ES-I3 (cell line): ENCODE measurements around the gene AUTS2.

Source experiments
- H3K36me3 ChIP-seq: 2 replicates; pipeline ENCODE4 v1.6.1; 2013; ENCODE audit warnings: mild to moderate bottlenecking, low read length, control low read depth, moderate library complexity; ENCODE audit not compliant: insufficient read depth
- H3K4me1 ChIP-seq: 2 replicates; pipeline ENCODE4 v1.6.1; 2013; ENCODE audit warnings: mild to moderate bottlenecking, control low read depth, low read length; ENCODE audit not compliant: insufficient read depth
- H3K9ac ChIP-seq: 2 replicates; pipeline ENCODE4 v1.6.1; 2013; ENCODE audit warnings: low read depth, mild to moderate bottlenecking, low read length, moderate library complexity
- H3K9me3 ChIP-seq: 2 replicates; pipeline ENCODE4 v1.6.1; 2013; ENCODE audit warnings: mild to moderate bottlenecking, low read length, moderate library complexity; ENCODE audit not compliant: control insufficient read depth, insufficient read depth

Gene AUTS2

GRCh38 chr7:69896121-69896520 is 297.8 kb downstream of the AUTS2 start:
- Histone ChIP-seq H3K36me3 (no peaks in the 10 kb centered on the region), H3K9me3 (no peaks in the 10 kb centered on the region), H3K4me1 (peaks cover 7% of the 10 kb centered on the region), H3K9ac (no peak overlapping the region)

GRCh38 chr7:69898189-69898588 is 299.9 kb downstream of the AUTS2 start:
- Histone ChIP-seq H3K4me1 (peaks cover 7% of the 10 kb centered on the region), H3K36me3 (no peaks in the 10 kb centered on the region), H3K9ac (no peak overlapping the region), H3K9me3 (no peaks in the 10 kb centered on the region)

GRCh38 chr7:69903410-69903809 is 305.1 kb downstream of the AUTS2 start:
- H3K9ac ChIP-seq: no peak overlapping the region
- H3K4me1 ChIP-seq: no peaks in the 10 kb centered on the region
- H3K36me3 ChIP-seq: no peaks in the 10 kb centered on the region
- no peaks in the 10 kb centered on the region for H3K9me3 ChIP-seq

GRCh38 chr7:69906283-69906995 is 308.2 kb downstream of the AUTS2 start:
- Histone ChIP-seq H3K36me3 (no peaks in the 10 kb centered on the region), H3K4me1 (no peaks in the 10 kb centered on the region), H3K9me3 (peaks cover 5% of the 10 kb centered on the region), H3K9ac (no peak overlapping the region)

GRCh38 chr7:69907720-69908119 is 309.4 kb downstream of the AUTS2 start:
- H3K9me3 ChIP-seq: peaks cover 10% of the 10 kb centered on the region
- H3K36me3 ChIP-seq: no peaks in the 10 kb centered on the region
- no peaks in the 10 kb centered on the region for H3K4me1 ChIP-seq
- H3K9ac ChIP-seq: no peak overlapping the region

- Histone ChIP-seq H3K36me3 (no peaks in the 10 kb centered on the region), H3K4me1 (no peaks in the 10 kb centered on the region), H3K9me3 (peaks cover 10% of the 10 kb centered on the region), H3K9ac (no peak overlapping the region)
These were observed 310.2 kb downstream of the AUTS2 start for GRCh38 chr7:69908454-69908853.

GRCh38 chr7:69910150-69910549 is 311.9 kb downstream of the AUTS2 start:
- Histone ChIP-seq H3K36me3 (no peaks in the 10 kb centered on the region), H3K4me1 (no peaks in the 10 kb centered on the region), H3K9me3 (peaks cover 10% of the 10 kb centered on the region), H3K9ac (no peak overlapping the region)

GRCh38 chr7:69911337-69911736 is 313.1 kb downstream of the AUTS2 start:
- no peak overlapping the region for H3K9ac ChIP-seq
- H3K36me3 ChIP-seq: no peaks in the 10 kb centered on the region
- H3K4me1 ChIP-seq: no peaks in the 10 kb centered on the region
- H3K9me3 ChIP-seq: peaks cover 10% of the 10 kb centered on the region

- Histone ChIP-seq H3K9me3 (peaks cover 10% of the 10 kb centered on the region), H3K9ac (no peak overlapping the region), H3K4me1 (no peaks in the 10 kb centered on the region)
These were observed 313.9 kb downstream of the AUTS2 start for GRCh38 chr7:69912141-69912540.

GRCh38 chr7:69912846-69913245 is 314.6 kb downstream of the AUTS2 start:
- H3K9me3 ChIP-seq: peaks cover 10% of the 10 kb centered on the region
- no peak overlapping the region for H3K9ac ChIP-seq
- no peaks in the 10 kb centered on the region for H3K36me3 ChIP-seq
- H3K4me1 ChIP-seq: no peaks in the 10 kb centered on the region

More at GRCh38 chr7:69912141-69912540, 313.9 kb downstream of the AUTS2 start:
- no peaks in the 10 kb centered on the region for H3K36me3 ChIP-seq

- H3K9me3 ChIP-seq: no peaks in the 10 kb centered on the region
These were observed 321.3 kb downstream of the AUTS2 start for GRCh38 chr7:69919426-69920111.

GRCh38 chr7:69920797-69921196 is 322.5 kb downstream of the AUTS2 start:
- H3K9me3 ChIP-seq: no peaks in the 10 kb centered on the region
- no peak overlapping the region for H3K9ac ChIP-seq
- no peaks in the 10 kb centered on the region for H3K4me1 ChIP-seq
- no peaks in the 10 kb centered on the region for H3K36me3 ChIP-seq

More at GRCh38 chr7:69919426-69920111, 321.3 kb downstream of the AUTS2 start:
- Histone ChIP-seq H3K4me1 (no peaks in the 10 kb centered on the region), H3K9ac (no peak overlapping the region), H3K36me3 (no peaks in the 10 kb centered on the region)

- no peaks in the 10 kb centered on the region for H3K36me3 ChIP-seq
- no peaks in the 10 kb centered on the region for H3K4me1 ChIP-seq
- no peak overlapping the region for H3K9ac ChIP-seq
- H3K9me3 ChIP-seq: no peaks in the 10 kb centered on the region
These were observed 323.9 kb downstream of the AUTS2 start for GRCh38 chr7:69922026-69922803.

- Histone ChIP-seq H3K4me1 (no peaks in the 10 kb centered on the region), H3K9me3 (no peaks in the 10 kb centered on the region), H3K9ac (no peak overlapping the region), H3K36me3 (no peaks in the 10 kb centered on the region)
These were observed 329.2 kb downstream of the AUTS2 start for GRCh38 chr7:69927461-69927860.
